GM08714 (cell line): Measurements from ENCODE around the gene JUNB.
A peak's percentile ranks its signal among the peaks of the same experiment; 100 is the strongest.

ENCODE experiments used
- H3K4me3 ChIP-seq: fragments of 200-500 bp; sonication (Bioruptor generic); 2 replicates; pipeline ENCODE4 v1.5.1; 2014; ENCODE audit warnings: mild to moderate bottlenecking, low read length, inconsistent platforms
- ZNF274 ChIP-seq: IDR thresholded peaks from 2 replicates; pipeline ENCODE4 v1.6.1; 2012; ENCODE audit warnings: mild to moderate bottlenecking, low read depth, low read length

Gene JUNB

DNA sequence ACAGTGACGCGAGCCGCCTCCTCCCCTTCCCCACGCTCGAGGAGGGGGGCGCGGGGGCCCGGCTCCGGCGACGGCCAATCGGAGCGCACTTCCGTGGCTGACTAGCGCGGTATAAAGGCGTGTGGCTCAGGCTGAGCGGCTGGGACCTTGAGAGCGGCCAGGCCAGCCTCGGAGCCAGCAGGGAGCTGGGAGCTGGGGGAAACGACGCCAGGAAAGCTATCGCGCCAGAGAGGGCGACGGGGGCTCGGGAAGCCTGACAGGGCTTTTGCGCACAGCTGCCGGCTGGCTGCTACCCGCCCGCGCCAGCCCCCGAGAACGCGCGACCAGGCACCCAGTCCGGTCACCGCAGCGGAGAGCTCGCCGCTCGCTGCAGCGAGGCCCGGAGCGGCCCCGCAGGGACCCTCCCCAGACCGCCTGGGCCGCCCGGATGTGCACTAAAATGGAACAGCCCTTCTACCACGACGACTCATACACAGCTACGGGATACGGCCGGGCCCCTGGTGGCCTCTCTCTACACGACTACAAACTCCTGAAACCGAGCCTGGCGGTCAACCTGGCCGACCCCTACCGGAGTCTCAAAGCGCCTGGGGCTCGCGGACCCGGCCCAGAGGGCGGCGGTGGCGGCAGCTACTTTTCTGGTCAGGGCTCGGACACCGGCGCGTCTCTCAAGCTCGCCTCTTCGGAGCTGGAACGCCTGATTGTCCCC is at the start of gene JUNB:
Gene JUNB (plus strand): TSS at position 142 of the 706 bp plus-strand sequence. CDS start 286 bp downstream, at position 428.
- no peak for TF ChIP-seq ZNF274
- peak within 1 kb of the TSS; percentile 85 for H3K4me3 ChIP-seq

DNA sequence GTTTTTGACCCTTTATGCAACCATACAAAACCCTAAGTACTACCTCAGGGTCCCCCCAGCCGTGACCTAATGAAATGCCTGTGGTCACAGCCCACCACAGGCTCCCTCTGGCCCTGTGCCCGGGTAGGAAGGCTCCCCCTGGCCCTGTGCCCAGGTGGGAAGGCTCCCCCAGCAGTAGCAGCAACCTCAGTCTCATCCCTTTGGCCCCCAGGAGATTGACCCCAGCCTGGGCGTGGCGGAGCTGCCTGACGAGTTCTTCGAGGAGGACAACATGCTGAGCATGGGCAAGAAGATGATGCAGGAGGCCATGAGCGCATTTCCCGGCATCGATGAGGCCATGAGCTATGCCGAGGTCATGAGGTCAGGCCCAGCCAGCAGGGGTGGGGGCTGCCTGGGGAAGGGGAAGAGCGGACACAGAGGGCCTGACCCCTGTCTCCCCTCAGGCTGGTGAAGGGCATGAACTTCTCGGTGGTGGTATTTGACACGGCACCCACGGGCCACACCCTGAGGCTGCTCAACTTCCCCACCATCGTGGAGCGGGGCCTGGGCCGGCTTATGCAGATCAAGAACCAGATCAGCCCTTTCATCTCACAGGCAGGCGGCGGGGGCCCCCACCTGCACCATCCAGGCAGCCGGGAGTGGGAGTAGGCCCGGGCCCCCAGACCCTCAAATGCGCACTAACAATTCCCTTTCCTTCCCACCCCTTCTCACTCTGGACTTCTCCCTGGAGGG is 46.0 kb upstream of the JUNB start:
- no peak overlapping the region for H3K4me3 ChIP-seq
- TF ChIP-seq ZNF274, result no peak

DNA sequence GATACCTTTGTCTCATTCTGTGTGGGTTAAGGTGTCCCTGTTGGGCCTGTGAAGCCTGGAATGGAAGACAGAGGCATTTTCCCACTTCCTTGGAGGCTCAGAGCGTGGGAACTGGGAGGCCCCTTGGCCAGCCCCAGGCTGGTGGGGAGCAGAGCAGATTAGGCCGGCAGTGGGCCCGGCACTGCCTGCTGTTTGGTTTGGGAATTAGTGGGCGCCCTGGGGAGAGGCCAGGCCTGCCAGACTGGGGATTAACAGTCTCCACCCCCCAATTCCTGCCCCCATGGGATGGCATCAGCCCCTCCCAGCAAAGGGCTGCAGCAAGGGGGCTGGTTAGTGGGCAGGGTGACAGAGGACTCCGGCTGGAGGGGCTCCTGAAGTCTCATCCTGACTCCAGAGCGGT is 42.8 kb upstream of the JUNB start:
- TF ChIP-seq ZNF274, result no peak
- H3K4me3 ChIP-seq, result no peak overlapping the region

DNA sequence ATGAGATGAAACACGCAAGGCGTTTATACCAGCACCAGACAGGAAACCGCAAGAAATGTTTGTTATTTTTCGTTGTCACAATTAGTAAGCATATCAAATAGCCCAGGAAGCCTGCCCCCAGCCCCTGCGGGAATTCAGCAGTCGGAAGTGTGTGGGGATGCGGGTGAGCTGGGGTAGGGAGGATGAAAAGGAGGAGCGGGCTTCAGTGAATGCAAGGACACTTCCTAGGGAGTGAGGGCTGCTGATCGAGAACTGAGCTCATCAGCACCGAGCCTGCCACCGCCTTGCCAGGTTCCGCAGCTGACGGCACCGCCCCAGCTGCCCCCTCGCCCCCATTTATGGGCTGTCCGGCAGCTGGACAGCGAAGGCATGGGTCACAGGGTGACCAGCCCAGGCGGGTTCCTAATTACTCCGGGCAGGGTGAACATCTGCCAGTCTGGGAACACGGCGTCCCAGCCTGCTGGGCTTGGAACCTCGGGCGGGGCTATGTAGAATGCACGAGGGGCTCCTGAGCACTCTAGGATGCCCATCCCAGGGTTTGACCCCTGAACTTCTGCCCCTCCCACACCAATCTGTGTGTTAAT is 41.3 kb upstream of the JUNB start:
- TF ChIP-seq ZNF274, result no peak
- H3K4me3 ChIP-seq, result no peak overlapping the region

DNA sequence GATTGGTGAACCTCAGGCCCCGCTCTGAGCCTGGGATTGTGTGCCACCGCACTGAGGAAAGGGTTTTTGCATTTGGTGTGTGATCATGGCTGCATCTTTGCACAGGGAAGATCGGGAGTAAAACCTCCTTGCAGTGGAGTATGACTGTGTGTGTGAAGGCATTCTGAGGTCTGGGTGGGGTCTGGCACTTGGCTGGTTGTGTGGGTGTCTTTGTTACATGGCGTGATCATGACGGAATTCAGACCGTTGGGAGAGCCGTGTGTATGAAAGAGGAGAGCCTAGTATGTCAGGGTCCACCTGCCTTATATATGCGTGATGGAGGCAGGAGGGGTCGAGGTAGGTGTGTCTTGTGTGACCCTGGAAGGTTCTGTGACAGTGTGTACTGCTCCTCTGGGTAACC is 40.4 kb upstream of the JUNB start:
- H3K4me3 ChIP-seq, result no peak overlapping the region
- no peak for TF ChIP-seq ZNF274

DNA sequence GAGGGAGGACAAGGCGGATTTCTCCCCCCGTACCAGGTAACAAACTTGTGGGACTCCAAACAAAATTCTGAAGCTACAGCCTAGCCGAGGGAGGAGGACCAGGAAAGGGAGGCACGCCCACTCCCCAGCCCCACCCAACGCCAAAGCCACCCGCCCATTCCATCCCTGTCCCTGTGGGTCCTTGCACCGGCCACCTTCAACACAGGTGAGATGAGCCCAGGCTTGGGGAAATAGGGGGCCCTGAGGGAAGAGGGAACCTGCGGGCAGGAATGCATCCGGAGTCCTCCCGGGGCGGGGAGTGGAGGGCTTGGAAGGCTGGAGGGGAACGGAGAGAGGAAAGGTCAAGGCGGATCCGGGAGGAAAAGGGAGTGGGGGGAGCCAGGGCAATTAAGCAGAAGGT is 39.7 kb upstream of the JUNB start, which contains the start of gene BEST2:
Gene BEST2 (plus strand): TSS at position 157 of the 400 bp plus-strand sequence. CDS start 802 bp downstream, outside the sequence.
- H3K4me3 ChIP-seq, result no peak within 1 kb of the TSS
- TF ChIP-seq ZNF274, result no peak

DNA sequence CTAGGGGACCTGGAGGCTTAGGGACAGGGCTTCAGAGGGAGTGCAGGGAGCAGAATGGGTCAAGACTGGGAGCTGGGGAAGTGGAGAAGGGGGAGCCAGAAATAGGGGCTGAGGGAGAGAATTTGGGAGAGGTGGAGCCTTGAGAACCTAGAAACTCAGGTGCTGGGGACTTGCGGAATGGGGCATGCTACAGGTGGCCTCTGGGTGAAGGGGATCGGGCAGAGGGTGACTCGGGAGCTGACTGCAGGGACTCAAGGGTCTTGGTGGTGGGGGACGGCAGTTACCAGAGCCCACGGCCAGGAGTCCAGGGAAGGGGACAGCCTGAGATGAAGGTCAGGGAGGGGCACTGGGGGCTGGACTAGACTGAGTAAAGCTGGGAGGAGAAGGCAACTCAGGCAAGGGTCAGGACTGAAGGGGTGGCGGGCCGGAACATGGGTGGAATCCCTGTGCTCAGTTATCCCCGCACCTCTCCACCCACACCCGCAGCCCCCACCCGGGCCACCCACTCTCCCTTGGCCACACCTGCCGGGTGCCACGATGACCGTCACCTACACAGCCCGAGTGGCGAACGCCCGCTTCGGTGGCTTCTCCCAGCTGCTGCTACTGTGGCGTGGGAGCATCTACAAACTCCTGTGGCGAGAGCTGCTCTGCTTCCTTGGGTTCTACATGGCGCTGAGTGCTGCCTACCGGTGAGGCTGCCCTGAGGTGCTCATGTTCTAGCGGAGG is 39.1 kb upstream of the JUNB start:
- no peak overlapping the region for H3K4me3 ChIP-seq
- no peak for TF ChIP-seq ZNF274

DNA sequence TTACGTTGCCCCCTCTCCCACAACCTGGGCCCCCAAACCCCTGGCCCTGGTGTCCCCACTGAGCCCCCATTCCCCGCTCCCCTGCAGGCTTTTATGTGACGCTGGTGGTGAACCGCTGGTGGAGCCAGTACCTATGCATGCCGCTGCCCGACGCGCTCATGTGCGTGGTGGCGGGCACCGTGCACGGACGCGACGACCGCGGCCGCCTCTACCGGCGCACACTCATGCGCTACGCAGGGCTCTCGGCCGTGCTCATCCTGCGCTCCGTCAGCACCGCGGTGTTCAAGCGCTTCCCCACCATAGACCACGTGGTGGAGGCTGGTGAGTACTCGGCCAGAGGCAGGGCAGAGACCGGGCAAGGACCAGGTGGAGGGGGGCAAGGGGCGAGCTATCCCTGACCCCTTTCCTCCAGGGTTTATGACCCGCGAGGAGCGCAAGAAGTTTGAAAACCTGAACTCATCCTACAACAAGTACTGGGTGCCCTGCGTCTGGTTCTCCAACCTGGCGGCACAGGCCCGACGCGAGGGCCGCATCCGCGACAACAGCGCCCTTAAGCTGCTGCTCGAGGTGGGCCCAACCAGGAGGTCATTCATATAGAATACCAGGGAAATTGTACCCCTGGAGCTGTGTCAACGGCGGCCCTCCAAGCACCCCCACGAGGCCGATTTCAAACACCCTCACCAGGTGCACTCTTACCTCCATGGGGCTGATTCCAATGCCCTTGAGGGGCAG is 36.7 kb upstream of the JUNB start:
- TF ChIP-seq ZNF274, result no peak
- no peak overlapping the region for H3K4me3 ChIP-seq

DNA sequence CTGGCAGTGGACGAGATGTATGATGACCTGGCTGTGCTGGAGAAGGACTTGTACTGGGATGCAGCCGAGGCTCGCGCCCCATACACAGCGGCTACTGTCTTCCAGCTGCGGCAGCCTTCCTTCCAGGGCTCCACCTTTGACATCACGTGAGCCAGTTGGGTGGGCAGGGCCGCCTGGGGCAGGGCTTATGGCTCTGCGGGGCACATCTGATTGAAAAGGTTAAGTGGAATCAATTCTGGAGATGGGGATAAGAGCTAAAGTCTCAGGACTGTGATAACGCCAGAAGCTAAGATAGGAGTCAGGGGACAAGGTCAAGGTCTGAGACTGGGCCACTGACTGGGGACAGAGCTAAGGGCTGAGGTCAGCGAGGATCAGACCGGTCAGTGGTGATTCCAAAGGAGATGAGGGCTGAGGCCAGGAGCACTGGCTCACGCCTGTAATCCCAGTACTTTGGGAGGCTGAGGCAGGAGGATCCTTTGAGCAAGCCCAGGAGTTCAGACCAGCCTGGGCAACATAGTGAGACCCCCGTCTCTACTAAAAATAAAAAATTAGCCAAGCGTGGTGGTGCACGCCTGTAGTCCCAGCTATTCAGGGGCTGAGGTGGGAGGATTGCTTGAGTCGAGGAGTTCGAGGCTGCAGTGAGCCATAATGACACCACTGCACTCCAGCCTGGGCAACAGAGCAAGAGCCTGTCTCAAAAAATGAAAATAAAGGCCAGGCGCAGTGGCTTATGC is 35.0 kb upstream of the JUNB start:
- TF ChIP-seq ZNF274, result no peak
- no peak overlapping the region for H3K4me3 ChIP-seq

DNA sequence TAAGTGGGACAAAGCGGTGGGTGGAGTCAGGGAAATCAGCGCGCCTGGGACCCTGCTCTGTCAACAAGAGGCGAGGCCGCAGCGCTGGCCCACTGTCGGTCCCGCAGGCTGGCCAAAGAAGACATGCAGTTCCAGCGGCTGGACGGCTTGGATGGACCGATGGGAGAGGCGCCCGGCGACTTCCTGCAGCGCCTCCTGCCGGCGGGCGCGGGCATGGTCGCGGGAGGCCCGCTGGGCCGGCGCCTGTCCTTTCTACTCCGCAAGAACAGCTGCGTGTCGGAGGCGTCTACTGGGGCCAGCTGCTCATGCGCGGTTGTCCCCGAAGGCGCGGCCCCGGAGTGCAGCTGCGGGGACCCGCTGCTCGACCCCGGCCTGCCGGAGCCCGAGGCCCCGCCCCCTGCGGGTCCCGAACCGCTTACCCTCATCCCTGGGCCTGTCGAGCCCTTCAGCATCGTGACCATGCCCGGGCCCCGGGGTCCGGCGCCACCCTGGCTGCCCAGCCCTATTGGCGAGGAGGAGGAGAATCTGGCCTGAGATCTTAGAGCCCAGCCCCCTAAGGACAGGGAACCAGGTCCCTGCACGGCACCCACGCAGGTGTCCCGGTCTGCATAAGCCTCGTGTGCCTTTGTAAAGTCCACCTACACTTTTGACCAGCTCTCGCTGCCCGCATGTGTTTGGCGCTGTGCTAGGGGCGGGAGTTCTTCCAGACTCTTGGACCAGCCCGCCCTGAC is 33.6 kb upstream of the JUNB start:
- TF ChIP-seq ZNF274, result no peak
- H3K4me3 ChIP-seq, result no peak overlapping the region; the same call in 1 of the 2 replicates

DNA sequence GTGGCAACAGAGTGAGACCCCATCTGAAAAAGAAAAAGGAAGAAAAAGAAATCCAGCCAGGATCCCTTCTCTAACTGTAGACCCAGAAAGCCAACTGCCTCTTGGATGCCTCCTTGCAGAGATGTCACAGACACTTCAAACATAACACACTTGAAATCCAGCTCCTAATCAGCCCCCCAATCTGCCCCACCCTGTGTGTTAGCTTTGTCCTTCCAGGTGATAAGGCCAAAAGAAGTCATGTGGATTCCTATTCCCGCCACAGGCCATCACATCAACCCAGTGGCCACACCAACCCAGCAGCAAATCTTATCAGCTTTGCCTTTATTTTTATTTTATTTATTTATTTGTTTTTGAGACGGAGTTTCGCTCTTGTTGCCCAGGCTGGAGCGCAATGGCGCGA is 31.6 kb upstream of the JUNB start:
- no peak overlapping the region for H3K4me3 ChIP-seq
- TF ChIP-seq ZNF274, result no peak

DNA sequence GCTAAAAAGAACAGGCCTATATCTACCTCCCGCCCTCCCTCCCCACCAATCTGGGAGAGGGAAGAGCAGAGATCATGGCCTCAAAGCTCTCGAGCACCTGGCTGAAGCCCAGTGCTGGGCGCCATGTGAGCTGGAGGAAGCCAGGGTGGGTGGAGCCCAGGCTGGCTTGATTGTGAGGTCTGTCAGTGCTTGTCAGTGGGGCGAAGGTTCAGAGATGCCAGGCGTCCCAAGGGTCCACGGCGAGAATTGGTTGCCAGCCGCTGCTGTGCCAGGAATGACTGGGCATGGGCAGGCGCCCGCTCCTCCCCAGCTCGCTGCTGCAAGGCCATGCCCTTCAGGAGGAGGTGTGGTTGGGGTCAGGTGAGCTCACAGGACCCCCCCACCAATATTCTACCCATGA is 28.2 kb upstream of the JUNB start:
- no peak for TF ChIP-seq ZNF274
- H3K4me3 ChIP-seq, result no peak overlapping the region
